ENCODE results near the gene ATXN7L1. TPM values are rescaled to one million over a fixed set of nuclear protein-coding genes. Genes with fewer than 3 reads are reported as not detected.

ATXN7L1 gene
- total RNA-seq, 2 donors from 2014 or later: 1.7 to 3.2 TPM

DNA sequence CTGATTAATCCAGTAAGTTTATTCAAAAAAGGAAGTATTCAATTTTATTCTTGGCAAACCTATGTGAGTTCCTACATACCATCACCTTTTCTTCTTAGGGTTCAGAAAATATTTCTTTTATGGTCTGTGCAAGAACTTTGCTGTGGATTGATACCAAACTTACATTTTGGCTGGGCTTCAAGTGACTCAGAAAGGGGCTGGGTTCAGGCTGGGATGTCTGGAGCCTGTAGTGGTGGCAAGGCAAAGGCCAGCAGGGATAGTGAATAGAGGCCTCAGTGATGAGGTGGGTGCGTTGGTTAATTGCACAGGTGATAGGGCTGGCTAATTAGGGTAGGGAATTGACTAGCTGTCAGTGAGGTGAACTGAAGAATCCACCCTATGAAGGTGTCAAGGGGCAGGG is 40.2 kb upstream of the ATXN7L1 start:
- no peaks in the 10 kb centered on the region for H3K36me3 ChIP-seq
- H3K4me3 ChIP-seq: no peak overlapping the region
- H3K27ac ChIP-seq: no peak overlapping the region
- H3K9me3 ChIP-seq: no peaks in the 10 kb centered on the region
- no peak for DNase-seq (ENCODE audit: low spot score)
- no peaks in the 10 kb centered on the region for H3K4me1 ChIP-seq
- H3K27me3 ChIP-seq: no peaks in the 10 kb centered on the region
- TF ChIP-seq, protein P1, sequence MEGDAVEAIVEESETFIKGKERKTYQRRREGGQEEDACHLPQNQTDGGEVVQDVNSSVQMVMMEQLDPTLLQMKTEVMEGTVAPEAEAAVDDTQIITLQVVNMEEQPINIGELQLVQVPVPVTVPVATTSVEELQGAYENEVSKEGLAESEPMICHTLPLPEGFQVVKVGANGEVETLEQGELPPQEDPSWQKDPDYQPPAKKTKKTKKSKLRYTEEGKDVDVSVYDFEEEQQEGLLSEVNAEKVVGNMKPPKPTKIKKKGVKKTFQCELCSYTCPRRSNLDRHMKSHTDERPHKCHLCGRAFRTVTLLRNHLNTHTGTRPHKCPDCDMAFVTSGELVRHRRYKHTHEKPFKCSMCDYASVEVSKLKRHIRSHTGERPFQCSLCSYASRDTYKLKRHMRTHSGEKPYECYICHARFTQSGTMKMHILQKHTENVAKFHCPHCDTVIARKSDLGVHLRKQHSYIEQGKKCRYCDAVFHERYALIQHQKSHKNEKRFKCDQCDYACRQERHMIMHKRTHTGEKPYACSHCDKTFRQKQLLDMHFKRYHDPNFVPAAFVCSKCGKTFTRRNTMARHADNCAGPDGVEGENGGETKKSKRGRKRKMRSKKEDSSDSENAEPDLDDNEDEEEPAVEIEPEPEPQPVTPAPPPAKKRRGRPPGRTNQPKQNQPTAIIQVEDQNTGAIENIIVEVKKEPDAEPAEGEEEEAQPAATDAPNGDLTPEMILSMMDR (IDR thresholded peaks at IDR 0.05): no peak

DNA sequence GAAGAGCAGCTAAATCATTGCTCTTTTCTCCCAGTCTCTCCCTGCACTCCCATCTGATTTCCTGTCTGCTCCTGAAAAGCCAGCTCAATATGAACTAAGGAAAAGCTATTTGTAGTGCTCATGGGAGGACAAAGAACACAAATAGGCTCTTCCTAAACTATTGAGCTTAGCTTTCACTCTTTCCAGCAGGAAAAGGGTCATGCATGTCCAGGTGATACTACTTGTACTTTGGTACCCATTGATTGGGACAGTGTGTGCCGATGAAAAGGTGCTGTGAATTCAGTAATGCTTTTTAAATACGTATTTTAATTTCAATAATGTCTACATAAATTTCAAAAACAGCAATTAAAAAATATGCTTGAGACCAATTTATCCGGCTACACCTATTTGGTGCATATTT is 37.5 kb upstream of the ATXN7L1 start:
- Histone ChIP-seq H3K4me1 (no peaks in the 10 kb centered on the region), H3K9me3 (peaks cover 0 to 7% of the 10 kb centered on the region in 2 donors), H3K27me3 (no peaks in the 10 kb centered on the region), H3K36me3 (no peaks in the 10 kb centered on the region), H3K4me3 (no peak overlapping the region), H3K27ac (no peak overlapping the region)
- DNase-seq (ENCODE audit: low spot score): no peak
- TF ChIP-seq, protein P1 (IDR thresholded peaks at IDR 0.05): no peak

DNA sequence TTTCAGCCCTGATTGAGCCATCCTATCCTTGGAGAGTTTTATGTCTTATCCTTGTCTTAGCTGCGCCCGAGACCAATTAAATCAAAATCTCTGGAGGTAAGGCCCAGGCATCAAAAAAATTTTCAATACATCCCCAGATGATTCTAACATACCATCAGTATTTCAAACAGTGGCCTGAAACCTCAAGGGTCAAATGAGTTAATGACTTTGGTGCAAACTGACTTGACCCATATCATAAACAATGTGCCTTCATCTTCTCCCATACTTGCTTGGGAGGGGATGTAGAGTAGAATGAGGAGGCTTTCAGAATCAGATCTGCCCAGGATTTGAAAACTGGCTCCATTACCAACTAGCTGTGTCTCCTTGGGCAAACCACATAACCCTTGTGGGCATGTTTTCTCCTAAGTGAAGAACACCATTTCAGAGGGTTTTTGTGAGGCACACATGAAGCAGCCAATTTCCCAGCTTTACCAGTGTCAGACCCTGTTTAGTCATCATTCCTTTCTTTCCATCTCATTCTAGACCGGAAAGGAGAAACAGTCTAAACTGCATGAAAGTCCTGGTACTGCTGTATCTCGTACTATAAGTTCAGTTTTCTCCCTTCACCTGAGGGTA is 35.7 kb upstream of the ATXN7L1 start:
- Histone ChIP-seq H3K4me3 (no peak overlapping the region), H3K27me3 (no peaks in the 10 kb centered on the region), H3K9me3 (peaks cover 0 to 7% of the 10 kb centered on the region in 2 donors), H3K36me3 (no peaks in the 10 kb centered on the region), H3K4me1 (no peaks in the 10 kb centered on the region), H3K27ac (no peak overlapping the region)
- no peak for DNase-seq (ENCODE audit: low spot score)
- TF ChIP-seq, protein P1 (IDR thresholded peaks at IDR 0.05): no peak

DNA sequence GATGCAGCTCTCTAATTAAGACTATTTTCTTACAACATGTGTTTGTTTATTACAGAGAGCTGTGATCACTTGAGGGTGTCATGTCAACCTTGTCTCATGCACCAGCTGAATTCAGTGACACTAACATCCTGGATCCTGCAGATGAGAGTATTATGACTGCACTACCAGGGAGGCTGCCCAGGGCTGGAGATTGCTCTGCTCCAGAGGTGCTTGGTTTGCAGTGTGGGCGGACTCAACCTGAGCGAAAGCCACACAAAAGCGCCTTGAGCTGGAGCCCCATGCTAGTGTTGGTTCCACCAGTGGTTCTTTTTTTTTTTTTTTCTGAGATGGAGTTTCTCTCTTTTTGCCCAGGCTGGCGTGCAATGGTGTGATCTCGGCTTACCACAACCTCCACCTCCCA is 33.8 kb upstream of the ATXN7L1 start:
- Histone ChIP-seq H3K4me3 (no peak overlapping the region), H3K9me3 (peaks cover 0 to 7% of the 10 kb centered on the region in 2 donors), H3K36me3 (no peaks in the 10 kb centered on the region), H3K27me3 (no peaks in the 10 kb centered on the region), H3K4me1 (no peaks in the 10 kb centered on the region), H3K27ac (no peak overlapping the region)
- TF ChIP-seq, protein P1 (IDR thresholded peaks at IDR 0.05): no peak
- DNase-seq (ENCODE audit: low spot score): no peak

DNA sequence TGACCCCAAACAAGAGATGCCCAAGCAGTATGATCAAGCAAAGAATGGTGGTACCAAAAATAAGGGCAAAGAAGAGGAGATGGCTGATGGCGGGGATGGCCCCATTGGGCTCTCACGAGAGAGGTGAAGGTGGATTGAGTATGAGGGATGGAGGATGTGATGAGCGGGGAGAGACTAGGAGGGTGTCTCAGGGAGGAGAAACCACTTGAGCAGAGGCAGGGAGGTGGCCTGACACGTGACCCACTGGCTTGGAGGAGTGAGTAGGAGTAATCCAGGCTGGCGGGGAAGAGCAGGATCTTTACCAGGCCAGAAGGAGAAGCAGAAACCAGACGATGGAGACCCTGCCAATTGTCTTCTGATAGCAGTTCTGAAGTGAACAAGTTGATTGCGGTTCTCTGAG is 33.3 kb upstream of the ATXN7L1 start:
- TF ChIP-seq, protein P1 (IDR thresholded peaks at IDR 0.05): no peak
- H3K4me1 ChIP-seq: no peaks in the 10 kb centered on the region
- H3K27me3 ChIP-seq: no peaks in the 10 kb centered on the region
- H3K4me3 ChIP-seq: no peak overlapping the region
- DNase-seq (ENCODE audit: low spot score): no peak
- H3K36me3 ChIP-seq: no peaks in the 10 kb centered on the region
- H3K9me3 ChIP-seq: peaks cover 0 to 7% of the 10 kb centered on the region in 2 donors
- no peak overlapping the region for H3K27ac ChIP-seq

All from right atrium auricular region (tissue), 2 donors.